Fibroblast of peridontal ligament (primary cell): ENCODE measurements around the gene CALM3.
"Not testable (repeated sequence)": the region's sequence is repeated elsewhere in the genome, so short reads cannot be mapped to it uniquely, and the experiment has no call there.

Source experiments
- DNase-seq: peaks from one replicate; pipeline ENCODE4 v3.0.0-alpha.2; 2010; ENCODE audit errors: extremely low read depth

The CALM3 gene

GRCh38 chr19:46614114-46614722 is 13.1 kb downstream of the CALM3 start:
- DNase-seq, result peak; percentile 79

- DNase-seq, result no peak
These were observed 14.8 kb downstream of the CALM3 start for GRCh38 chr19:46615966-46616365.

- DNase-seq, result peak; percentile 43
These were observed 15.6 kb downstream of the CALM3 start for GRCh38 chr19:46616631-46617322.

- no peak for DNase-seq
These were observed 16.5 kb downstream of the CALM3 start for GRCh38 chr19:46617601-46618000.

- peak; percentile 51 for DNase-seq
These were observed 17.6 kb downstream of the CALM3 start for GRCh38 chr19:46618670-46619231.

GRCh38 chr19:46620267-46620666 is 19.1 kb downstream of the CALM3 start:
- no peak for DNase-seq

GRCh38 chr19:46620716-46621115 is 19.6 kb downstream of the CALM3 start:
- peak; percentile 74 for DNase-seq

GRCh38 chr19:46621191-46622117 is 20.3 kb downstream of the CALM3 start:
- no peak for DNase-seq

GRCh38 chr19:46622118-46622446 is 21.0 kb downstream of the CALM3 start:
- no peak for DNase-seq

- no peak for DNase-seq
These were observed 22.9 kb downstream of the CALM3 start for GRCh38 chr19:46623915-46624502.

- DNase-seq, result peak; percentile 72
These were observed 24.0 kb downstream of the CALM3 start, which contains the start of gene PTGIR for GRCh38 chr19:46624958-46625661. Gene PTGIR, minus strand, starts transcription at chr19:46625089. Its CDS starts 864 bp downstream, at chr19:46624225.

- DNase-seq, result no peak
These were observed 24.6 kb downstream of the CALM3 start for GRCh38 chr19:46625731-46626130.

GRCh38 chr19:46626446-46626845 is 25.3 kb downstream of the CALM3 start:
- no peak for DNase-seq

- not testable (repeated sequence) for DNase-seq
These were observed 27.8 kb downstream of the CALM3 start for GRCh38 chr19:46628970-46629369.

- DNase-seq, result no peak
These were observed 28.5 kb downstream of the CALM3 start for GRCh38 chr19:46629546-46630025.

- DNase-seq, result no peak
These were observed 29.6 kb downstream of the CALM3 start for GRCh38 chr19:46630586-46631205.

GRCh38 chr19:46631481-46631880 is 30.4 kb downstream of the CALM3 start:
- DNase-seq, result no peak

GRCh38 chr19:46633130-46633529 is 32.0 kb downstream of the CALM3 start:
- no peak for DNase-seq

GRCh38 chr19:46634045-46634655 is 33.0 kb downstream of the CALM3 start:
- peak; percentile 62 for DNase-seq

- no peak for DNase-seq
These were observed 33.6 kb downstream of the CALM3 start for GRCh38 chr19:46634656-46635218.
